ENCODE data around the gene STK11.

STK11 gene

GRCh38 chr19:1269065-1269477 lies 63.5 kb downstream of the STK11 start, which contains the start of gene CIRBP:
Gene CIRBP, plus strand, starts transcription at chr19:1269332. Its CDS starts 1,602 bp downstream, at chr19:1270934.
- Histone ChIP-seq H3K4me3 (IDR thresholded peaks at IDR 0.05; ENCODE audit: insufficient read depth, low read depth, low read length) (peak within 1 kb of the TSS; percentile 50), H3K9ac (peak within 1 kb of the TSS; percentile 72), H3K4me1 (ENCODE audit: low read depth, poor library complexity, severe bottlenecking) (peaks cover 35% of the 10 kb centered on the region), H4K20me1 (ENCODE audit: insufficient read depth) (no peaks in the 10 kb centered on the region), H2AFZ (ENCODE audit: low read depth) (peak within 1 kb of the TSS; percentile 36; the same call in 1 of the 2 replicates), H3K79me2 (ENCODE audit: insufficient read depth, low read depth) (peaks cover 36% of the 10 kb centered on the region), H3K36me3 (ENCODE audit: insufficient read depth) (peaks cover 21% of the 10 kb centered on the region; the same call in 1 of the 2 replicates), H3K27me3 (ENCODE audit: insufficient read depth, low read depth) (no peaks in the 10 kb centered on the region), H3K27ac (peak within 1 kb of the TSS; percentile 81), H3K4me2 (peak within 1 kb of the TSS; percentile 95)
- no peak for TF ChIP-seq CTCF (conservative IDR thresholded peaks at IDR 0.05; ENCODE audit: low read depth, low read length)

GRCh38 chr19:1269478-1270212 lies 64.1 kb downstream of the STK11 start:
- Histone ChIP-seq H3K4me1 (ENCODE audit: low read depth, poor library complexity, severe bottlenecking) (peaks cover 35% of the 10 kb centered on the region), H4K20me1 (ENCODE audit: insufficient read depth) (no peaks in the 10 kb centered on the region), H3K79me2 (ENCODE audit: insufficient read depth, low read depth) (peaks cover 36% of the 10 kb centered on the region), H3K27ac (peak overlapping the region; percentile 81), H3K4me2 (peak overlapping the region; percentile 95), H3K36me3 (ENCODE audit: insufficient read depth) (peaks cover 25% of the 10 kb centered on the region; the same call in 1 of the 2 replicates), H3K9ac (peak overlapping the region; percentile 72), H3K4me3 (IDR thresholded peaks at IDR 0.05; ENCODE audit: insufficient read depth, low read depth, low read length) (peak overlapping the region; percentile 50), H3K27me3 (ENCODE audit: insufficient read depth, low read depth) (no peaks in the 10 kb centered on the region), H2AFZ (ENCODE audit: low read depth) (no peak overlapping the region)
- no peak for TF ChIP-seq CTCF (conservative IDR thresholded peaks at IDR 0.05; ENCODE audit: low read depth, low read length)

- H3K79me2 ChIP-seq (ENCODE audit: insufficient read depth, low read depth) = peaks cover 36% of the 10 kb centered on the region
- peak overlapping the region; percentile 50 for H3K4me3 ChIP-seq (IDR thresholded peaks at IDR 0.05; ENCODE audit: insufficient read depth, low read depth, low read length)
- H3K9ac ChIP-seq = peak overlapping the region; percentile 72
- H2AFZ ChIP-seq (ENCODE audit: low read depth) = no peak overlapping the region
- peak overlapping the region; percentile 95 for H3K4me2 ChIP-seq
- peaks cover 25% of the 10 kb centered on the region; the same call in 1 of the 2 replicates for H3K36me3 ChIP-seq (ENCODE audit: insufficient read depth)
- no peaks in the 10 kb centered on the region for H4K20me1 ChIP-seq (ENCODE audit: insufficient read depth)
- peak overlapping the region; percentile 81 for H3K27ac ChIP-seq
- H3K4me1 ChIP-seq (ENCODE audit: low read depth, poor library complexity, severe bottlenecking) = peaks cover 35% of the 10 kb centered on the region
- H3K27me3 ChIP-seq (ENCODE audit: insufficient read depth, low read depth) = no peaks in the 10 kb centered on the region
- no peak for TF ChIP-seq CTCF (conservative IDR thresholded peaks at IDR 0.05; ENCODE audit: low read depth, low read length)
Measured at GRCh38 chr19:1270213-1270853, 64.8 kb downstream of the STK11 start.

- H3K4me3 ChIP-seq (IDR thresholded peaks at IDR 0.05; ENCODE audit: insufficient read depth, low read depth, low read length) = no peak overlapping the region
- no peaks in the 10 kb centered on the region for H4K20me1 ChIP-seq (ENCODE audit: insufficient read depth)
- H3K4me2 ChIP-seq = peak overlapping the region; percentile 95
- TF ChIP-seq CTCF (conservative IDR thresholded peaks at IDR 0.05; ENCODE audit: low read depth, low read length) = no peak
- H3K9ac ChIP-seq = peak overlapping the region; percentile 72; the same call in 1 of the 2 replicates
- H2AFZ ChIP-seq (ENCODE audit: low read depth) = no peak overlapping the region
- peaks cover 25% of the 10 kb centered on the region; the same call in 1 of the 2 replicates for H3K36me3 ChIP-seq (ENCODE audit: insufficient read depth)
- H3K79me2 ChIP-seq (ENCODE audit: insufficient read depth, low read depth) = peaks cover 36% of the 10 kb centered on the region
- peaks cover 32% of the 10 kb centered on the region for H3K4me1 ChIP-seq (ENCODE audit: low read depth, poor library complexity, severe bottlenecking)
- peak overlapping the region; percentile 81; the same call in 1 of the 2 replicates for H3K27ac ChIP-seq
- H3K27me3 ChIP-seq (ENCODE audit: insufficient read depth, low read depth) = no peaks in the 10 kb centered on the region
Measured at GRCh38 chr19:1270854-1271527, 65.4 kb downstream of the STK11 start.
